HG02571 (cell line): Measurements from ENCODE around the gene TULP4.
A peak's percentile ranks its signal among the peaks of the same experiment; 100 is the strongest.
"Not testable (repeated sequence)": the region's sequence is repeated elsewhere in the genome, so short reads cannot be mapped to it uniquely, and the experiment has no call there.

ENCODE experiments used
- ATAC-seq: cut with Tn5 transposase; IDR thresholded peaks from one replicate; pipeline ENCODE4 v1.9.1; 2021; ENCODE audit warnings: mild to moderate bottlenecking, moderate library complexity; ENCODE audit not compliant: unreplicated experiment

The TULP4 gene

GRCh38 chr6:158499601-158500000 lies 187.3 kb downstream of the TULP4 start:
- ATAC-seq, result no peak

- no peak for ATAC-seq
Measured at GRCh38 chr6:158500016-158500735, 187.9 kb downstream of the TULP4 start.

DNA sequence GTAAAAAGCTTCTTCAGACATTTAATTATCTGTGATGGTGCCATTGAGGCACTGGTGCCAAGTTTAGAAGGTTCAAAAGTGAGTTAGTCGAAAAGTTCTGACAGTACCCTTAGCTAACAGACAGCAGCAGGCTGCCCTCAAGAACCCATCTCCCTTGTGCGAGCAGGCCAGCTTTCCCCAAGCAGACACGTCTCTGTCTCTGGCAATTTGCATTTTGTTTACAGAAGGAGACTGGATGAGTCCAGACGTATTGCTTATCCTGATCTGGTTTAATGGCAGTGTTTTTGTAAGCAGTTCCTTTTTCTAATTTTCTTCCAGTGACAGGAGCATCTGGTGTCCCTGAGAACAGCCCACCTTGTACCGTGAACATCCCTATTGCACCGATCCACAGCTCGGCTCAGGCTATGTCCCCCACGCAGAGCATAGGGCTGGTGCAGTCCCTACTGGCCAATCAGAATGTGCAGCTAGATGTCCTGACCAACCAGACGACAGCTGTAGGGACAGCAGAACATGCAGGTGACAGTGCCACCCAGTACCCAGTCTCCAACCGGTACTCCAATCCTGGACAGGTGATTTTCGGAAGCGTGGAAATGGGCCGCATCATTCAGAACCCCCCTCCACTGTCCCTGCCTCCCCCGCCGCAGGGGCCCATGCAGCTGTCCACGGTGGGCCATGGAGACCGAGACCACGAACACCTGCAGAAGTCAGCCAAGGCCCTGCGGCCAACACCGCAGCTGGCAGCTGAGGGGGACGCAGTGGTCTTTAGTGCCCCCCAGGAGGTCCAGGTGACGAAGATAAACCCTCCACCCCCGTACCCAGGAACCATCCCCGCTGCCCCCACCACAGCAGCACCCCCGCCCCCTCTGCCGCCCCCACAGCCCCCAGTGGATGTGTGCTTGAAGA lies 189.3 kb downstream of the TULP4 start:
- ATAC-seq, result no peak

DNA sequence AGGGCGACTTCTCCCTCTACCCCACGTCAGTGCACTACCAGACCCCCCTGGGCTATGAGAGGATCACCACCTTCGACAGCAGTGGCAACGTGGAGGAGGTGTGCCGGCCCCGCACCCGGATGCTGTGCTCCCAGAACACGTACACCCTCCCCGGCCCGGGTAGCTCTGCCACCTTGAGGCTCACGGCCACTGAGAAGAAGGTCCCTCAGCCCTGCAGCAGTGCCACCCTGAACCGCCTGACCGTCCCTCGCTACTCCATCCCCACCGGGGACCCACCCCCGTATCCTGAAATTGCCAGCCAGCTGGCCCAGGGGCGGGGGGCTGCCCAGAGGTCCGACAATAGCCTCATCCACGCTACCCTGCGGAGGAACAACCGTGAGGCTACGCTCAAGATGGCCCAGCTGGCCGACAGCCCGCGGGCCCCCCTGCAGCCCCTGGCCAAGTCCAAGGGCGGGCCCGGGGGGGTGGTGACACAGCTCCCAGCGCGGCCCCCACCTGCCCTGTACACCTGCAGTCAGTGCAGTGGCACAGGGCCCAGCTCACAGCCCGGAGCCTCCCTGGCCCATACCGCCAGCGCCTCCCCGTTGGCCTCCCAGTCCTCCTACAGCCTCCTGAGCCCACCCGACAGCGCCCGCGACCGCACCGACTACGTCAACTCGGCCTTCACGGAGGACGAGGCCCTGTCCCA lies 190.1 kb downstream of the TULP4 start:
- ATAC-seq, result no peak

GRCh38 chr6:158503222-158503621 lies 191.0 kb downstream of the TULP4 start:
- no peak for ATAC-seq

DNA sequence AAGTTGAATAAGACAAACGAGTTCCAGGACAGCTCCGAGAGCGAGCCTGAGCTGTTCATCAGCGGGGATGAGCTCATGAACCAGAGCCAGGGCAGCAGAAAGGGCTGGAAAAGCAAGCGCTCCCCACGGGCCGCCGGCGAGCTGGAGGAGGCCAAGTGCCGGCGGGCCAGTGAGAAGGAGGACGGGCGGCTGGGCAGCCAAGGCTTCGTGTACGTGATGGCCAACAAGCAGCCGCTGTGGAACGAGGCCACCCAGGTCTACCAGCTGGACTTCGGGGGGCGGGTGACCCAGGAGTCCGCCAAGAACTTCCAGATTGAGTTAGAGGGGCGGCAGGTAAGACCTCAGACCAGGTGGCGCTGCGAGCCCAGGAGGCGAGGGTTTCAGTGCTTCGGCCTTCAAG lies 191.6 kb downstream of the TULP4 start:
- ATAC-seq, result no peak

DNA sequence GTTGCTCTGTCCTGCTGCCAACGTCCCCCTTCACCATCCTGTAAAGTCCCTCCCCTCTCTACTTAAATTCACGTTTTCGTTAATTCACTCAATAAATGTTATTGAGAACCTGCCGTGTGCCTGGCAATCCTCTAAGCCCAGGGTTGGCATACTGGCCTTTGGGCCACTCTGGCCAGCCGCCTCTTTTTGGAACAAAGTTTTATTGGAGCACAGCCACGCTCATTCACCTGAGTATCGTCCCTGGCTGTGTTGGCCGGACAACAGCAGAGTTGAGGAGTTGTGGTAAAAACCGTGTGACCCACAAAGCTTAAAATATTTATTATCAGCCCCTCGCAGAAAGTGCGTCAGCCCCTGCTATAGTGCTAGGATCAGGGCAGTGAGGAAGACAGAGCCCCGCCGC lies 192.9 kb downstream of the TULP4 start:
- no peak for ATAC-seq

DNA sequence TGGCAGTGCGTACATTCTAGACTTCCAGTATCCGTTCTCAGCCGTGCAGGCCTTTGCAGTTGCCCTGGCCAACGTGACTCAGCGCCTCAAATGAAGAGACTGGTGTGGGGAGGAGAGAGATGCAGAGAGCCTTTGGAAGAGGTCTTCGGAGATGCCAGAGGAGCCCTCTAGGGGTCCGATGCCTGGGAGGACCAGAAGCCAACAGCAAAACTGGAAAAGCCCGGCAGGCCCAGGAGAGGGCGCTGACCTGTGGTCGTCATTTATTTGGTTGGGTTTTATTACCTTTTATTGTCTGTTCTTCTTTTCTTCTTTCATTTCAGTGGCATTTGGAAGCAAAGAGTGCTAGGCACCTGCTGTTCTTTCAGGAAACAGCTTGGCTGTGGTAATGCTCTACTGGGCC lies 194.3 kb downstream of the TULP4 start:
- ATAC-seq, result no peak

GRCh38 chr6:158507174-158507573 lies 194.9 kb downstream of the TULP4 start:
- no peak for ATAC-seq

DNA sequence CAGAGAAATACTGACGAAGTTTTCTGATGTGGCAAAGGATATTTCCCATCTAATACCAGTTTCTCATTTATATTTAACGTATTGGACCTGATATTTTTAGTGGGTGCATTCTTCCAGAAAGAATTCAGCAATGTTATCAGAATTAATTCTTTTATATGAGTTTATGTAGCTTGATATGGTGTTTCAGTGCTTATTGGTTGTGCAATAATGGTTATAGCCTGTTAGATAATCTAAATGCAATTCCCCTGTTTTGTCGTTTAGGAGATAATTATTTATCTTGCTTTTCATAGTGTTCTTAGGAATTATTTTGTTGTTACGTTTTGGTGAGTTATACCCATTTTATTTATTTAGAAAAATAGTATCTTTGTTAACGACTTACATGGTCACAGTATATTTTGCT lies 196.2 kb downstream of the TULP4 start:
- no peak for ATAC-seq

DNA sequence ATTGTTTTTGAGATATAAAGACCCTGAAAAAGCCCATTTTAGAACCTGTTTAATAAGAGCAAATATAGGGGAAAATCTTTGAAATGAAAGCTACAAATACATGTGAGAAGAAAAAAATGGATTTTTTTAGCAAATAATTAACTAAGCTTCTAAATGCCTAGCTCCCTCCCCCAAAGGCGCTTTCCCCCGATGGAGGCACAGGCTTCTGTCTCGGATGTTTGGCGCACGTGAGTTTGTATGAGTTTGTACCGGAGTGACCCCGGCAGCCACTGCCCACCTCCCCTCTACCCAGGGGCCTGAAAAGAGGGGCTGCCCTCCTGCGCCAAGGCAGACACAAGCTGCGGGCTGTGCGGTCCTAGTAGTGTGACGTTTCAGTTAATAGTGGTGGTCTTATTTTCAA lies 197.2 kb downstream of the TULP4 start:
- no peak for ATAC-seq

GRCh38 chr6:158512809-158513208 lies 200.5 kb downstream of the TULP4 start:
- no peak for ATAC-seq

DNA sequence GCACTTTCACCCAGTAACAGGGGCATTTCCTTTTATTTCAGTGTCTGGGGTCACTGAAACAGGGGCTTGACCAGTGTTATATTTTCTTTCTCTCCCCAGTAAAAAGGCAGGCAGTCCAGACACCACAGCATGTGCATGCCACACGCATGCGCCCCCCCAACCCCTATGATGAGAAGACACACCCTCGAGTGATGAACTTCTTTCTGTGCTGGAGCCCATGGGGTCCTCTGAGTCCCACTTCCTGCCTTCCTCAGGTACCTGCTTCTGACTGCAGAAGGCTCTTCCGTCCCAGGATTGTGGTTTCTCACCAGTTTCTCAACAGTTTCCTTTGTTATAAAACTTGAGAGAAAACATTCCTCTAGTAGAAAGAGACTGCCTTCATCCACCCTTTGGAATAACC lies 201.9 kb downstream of the TULP4 start:
- no peak for ATAC-seq

GRCh38 chr6:158514991-158515390 lies 202.7 kb downstream of the TULP4 start:
- ATAC-seq, result no peak

GRCh38 chr6:158516098-158516497 lies 203.8 kb downstream of the TULP4 start:
- no peak for ATAC-seq

DNA sequence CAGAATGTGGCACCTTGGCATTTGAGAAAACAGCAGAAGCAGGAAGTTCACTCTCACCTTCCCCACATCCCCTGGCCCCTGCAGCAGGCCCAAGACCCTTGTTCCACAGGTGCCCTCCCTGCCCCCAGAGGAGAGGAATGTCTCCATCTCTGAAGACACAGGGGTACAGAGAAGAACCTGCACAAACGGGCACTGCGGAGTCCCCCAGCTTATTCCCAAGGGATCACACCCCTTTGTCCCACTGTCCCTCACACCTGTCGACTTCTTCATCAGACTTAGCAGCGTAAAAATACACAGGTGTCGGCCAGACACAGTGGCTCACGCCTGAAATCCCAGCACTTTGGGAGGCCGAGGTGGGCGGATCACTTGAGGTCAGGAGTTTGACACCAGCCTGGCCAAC lies 204.8 kb downstream of the TULP4 start:
- ATAC-seq, result no peak

GRCh38 chr6:158517581-158517980 lies 205.3 kb downstream of the TULP4 start:
- ATAC-seq, result no peak

GRCh38 chr6:158518191-158519127 lies 206.2 kb downstream of the TULP4 start:
- peak; percentile 64 for ATAC-seq

DNA sequence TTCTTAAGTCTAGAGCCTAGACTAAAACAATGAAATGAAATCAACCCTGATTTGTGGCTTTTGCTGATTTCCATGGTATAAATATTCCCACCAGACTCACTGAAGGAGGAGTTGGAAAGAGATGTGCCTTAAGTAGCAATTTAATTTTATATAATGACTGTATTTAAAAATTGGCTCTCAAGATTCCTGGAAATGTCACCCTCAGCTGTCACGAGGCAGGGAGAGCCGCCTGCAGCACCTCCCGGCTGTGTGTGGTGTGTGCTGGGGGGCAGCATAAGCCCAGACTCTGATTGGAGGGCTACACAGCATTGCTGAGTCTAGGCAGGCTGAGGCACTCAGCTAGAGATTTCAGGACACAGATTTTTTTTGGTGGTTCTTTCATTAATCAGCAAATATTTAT lies 207.0 kb downstream of the TULP4 start:
- no peak for ATAC-seq

DNA sequence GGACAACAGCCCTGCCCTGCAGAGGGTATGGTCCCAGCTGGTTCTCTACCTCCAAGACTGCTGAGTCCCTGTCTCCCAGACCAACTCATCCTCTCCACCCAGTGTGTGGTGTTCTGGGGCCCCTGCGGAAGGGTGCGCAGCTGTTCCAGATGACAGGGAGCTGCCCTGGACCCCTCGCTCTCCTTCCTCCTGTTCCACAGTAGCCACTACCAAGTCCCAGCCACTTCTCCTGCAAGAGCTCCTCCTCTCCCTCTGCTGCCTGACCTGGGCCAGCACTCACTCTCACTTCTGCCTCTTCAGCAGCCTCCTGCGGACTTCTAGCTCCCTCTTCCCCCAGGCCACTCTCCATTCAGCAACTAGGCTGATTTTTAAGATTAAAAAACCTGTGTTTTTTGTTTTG lies 207.5 kb downstream of the TULP4 start:
- no peak for ATAC-seq

DNA sequence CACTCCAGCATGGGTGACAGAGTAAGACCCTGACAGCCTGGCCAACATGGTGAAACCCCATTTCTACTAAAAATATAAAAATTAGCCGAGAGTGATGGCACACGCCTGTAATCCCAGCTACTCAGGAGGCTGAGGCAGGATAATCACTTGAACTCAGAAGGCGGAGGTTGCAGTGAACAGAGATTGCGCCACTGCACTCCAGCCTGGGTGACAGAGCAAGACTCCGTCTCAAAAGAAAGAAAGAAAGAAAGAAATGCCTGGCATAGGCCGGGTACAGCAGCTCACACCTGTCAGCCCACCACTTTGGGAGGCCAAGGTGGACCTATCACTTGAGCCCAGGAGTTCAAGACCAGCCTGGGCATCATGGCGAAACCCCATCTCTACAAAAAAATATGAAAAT lies 208.7 kb downstream of the TULP4 start:
- ATAC-seq, result not testable (repeated sequence)
